Parathyroid adenoma (tissue), 2 donors: ENCODE measurements around the gene FUT1.

ENCODE experiments used
- H2AFZ ChIP-seq: fragments of 300-600 bp; sonication (generic); one replicate; pipeline ENCODE4 v1.7.0; 2017; ENCODE audit warnings: antibody characterized with exemption, mild to moderate bottlenecking
- H3K27ac ChIP-seq: fragments of 300-600 bp; sonication (generic); one replicate; pipeline ENCODE4 v1.7.0; 2017
- H3K27me3 ChIP-seq: fragments of 300-600 bp; sonication (generic); one replicate; pipeline ENCODE4 v1.7.0; 2017; ENCODE audit warnings: low read length; ENCODE audit not compliant: control insufficient read depth, insufficient read depth
- H3K36me3 ChIP-seq: fragments of 300-600 bp; sonication (generic); one replicate; pipeline ENCODE4 v1.7.0; 2017; ENCODE audit warnings: low read length; ENCODE audit not compliant: control insufficient read depth, insufficient read depth
- H3K4me1 ChIP-seq: fragments of 300-600 bp; sonication (generic); one replicate; pipeline ENCODE4 v1.7.0; 2017; ENCODE audit warnings: control low read depth
- H3K4me2 ChIP-seq: fragments of 300-600 bp; sonication (generic); one replicate; pipeline ENCODE4 v1.7.0; 2017; ENCODE audit warnings: low read length
- H3K4me3 ChIP-seq: fragments of 300-600 bp; sonication (generic); one replicate; pipeline ENCODE4 v1.7.0; 2017; ENCODE audit warnings: low read depth, low read length
- H3K79me2 ChIP-seq: fragments of 300-600 bp; sonication (generic); one replicate; pipeline ENCODE4 v1.7.0; 2017; ENCODE audit warnings: control low read depth
- H3K9ac ChIP-seq: fragments of 300-600 bp; sonication (generic); one replicate; pipeline ENCODE4 v1.7.0; 2017; ENCODE audit warnings: mild to moderate bottlenecking
- H3K9me3 ChIP-seq: fragments of 300-600 bp; sonication (generic); one replicate; pipeline ENCODE4 v1.7.0; 2017; ENCODE audit warnings: low read length; ENCODE audit not compliant: control insufficient read depth
- TF ChIP-seq, protein P1 (sequence below): fragments of 300-600 bp; sonication (generic); IDR thresholded peaks from one replicate; pipeline ENCODE4 v1.7.0; 2017; ENCODE audit warnings: antibody characterized with exemption, mild to moderate bottlenecking
- donor health status: primary hyperparathyroidism.

The FUT1 gene

DNA sequence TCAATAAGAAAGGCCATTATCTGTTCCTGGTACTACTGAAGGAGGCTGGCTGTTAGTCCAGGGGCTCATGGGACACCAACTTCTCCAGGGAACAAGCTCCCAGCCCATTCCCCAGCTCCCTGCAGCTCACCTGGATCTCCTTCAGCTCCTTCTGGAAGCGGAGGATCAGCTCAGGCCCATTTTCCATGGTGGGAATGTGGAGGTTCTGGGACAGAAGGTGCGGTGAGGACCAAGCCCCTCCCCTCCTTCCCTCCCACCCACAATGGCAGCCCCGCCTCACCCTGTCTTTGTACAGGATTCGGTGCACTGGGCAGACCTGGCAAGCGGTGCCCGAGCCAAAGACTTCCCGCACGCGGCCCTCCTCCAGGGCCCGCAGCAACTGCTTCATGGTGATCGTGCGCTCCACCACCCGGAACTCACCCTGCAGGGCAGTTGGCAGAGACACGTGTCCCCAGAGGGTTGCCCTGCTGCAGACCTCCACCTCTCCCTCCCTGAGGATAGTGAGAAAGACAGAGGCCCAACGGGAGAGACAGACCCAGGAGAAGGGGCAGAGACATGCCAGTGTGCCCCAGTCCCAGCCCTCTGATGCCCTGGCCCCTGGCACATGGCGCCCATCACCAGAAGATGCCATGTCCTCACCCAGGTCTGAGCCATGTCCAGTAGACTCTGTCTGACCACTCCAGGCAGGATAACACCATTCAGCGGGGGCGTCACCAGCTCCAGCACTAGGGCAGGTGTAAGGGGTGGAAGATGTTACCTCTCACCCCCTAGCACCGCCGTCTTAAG lies 44.0 kb upstream of the FUT1 start:
- Histone ChIP-seq H2AFZ (no peak overlapping the region), H3K27me3 (no peaks in the 10 kb centered on the region), H3K9me3 (no peaks in the 10 kb centered on the region), H3K9ac (no peak overlapping the region), H3K36me3 (no peaks in the 10 kb centered on the region), H3K4me2 (peak overlapping the region; percentile 38), H3K79me2 (no peaks in the 10 kb centered on the region), H3K27ac (peak overlapping the region; percentile 78), H3K4me1 (peaks cover 13% of the 10 kb centered on the region), H3K4me3 (no peak overlapping the region)
- TF ChIP-seq, protein P1, sequence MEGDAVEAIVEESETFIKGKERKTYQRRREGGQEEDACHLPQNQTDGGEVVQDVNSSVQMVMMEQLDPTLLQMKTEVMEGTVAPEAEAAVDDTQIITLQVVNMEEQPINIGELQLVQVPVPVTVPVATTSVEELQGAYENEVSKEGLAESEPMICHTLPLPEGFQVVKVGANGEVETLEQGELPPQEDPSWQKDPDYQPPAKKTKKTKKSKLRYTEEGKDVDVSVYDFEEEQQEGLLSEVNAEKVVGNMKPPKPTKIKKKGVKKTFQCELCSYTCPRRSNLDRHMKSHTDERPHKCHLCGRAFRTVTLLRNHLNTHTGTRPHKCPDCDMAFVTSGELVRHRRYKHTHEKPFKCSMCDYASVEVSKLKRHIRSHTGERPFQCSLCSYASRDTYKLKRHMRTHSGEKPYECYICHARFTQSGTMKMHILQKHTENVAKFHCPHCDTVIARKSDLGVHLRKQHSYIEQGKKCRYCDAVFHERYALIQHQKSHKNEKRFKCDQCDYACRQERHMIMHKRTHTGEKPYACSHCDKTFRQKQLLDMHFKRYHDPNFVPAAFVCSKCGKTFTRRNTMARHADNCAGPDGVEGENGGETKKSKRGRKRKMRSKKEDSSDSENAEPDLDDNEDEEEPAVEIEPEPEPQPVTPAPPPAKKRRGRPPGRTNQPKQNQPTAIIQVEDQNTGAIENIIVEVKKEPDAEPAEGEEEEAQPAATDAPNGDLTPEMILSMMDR: no peak

- H3K9ac ChIP-seq: no peak overlapping the region
- H3K36me3 ChIP-seq: no peaks in the 10 kb centered on the region
- H2AFZ ChIP-seq: peak overlapping the region; percentile 72
- no peaks in the 10 kb centered on the region for H3K79me2 ChIP-seq
- H3K9me3 ChIP-seq: no peaks in the 10 kb centered on the region
- H3K4me3 ChIP-seq: peak overlapping the region; percentile 44
- TF ChIP-seq, protein P1: no peak
- peak overlapping the region; percentile 13 for H3K4me2 ChIP-seq
- no peaks in the 10 kb centered on the region for H3K27me3 ChIP-seq
- H3K4me1 ChIP-seq: peaks cover 13% of the 10 kb centered on the region
- H3K27ac ChIP-seq: peak overlapping the region; percentile 78
Observed at GRCh38 chr19:48795685-48796070, 43.2 kb upstream of the FUT1 start.

DNA sequence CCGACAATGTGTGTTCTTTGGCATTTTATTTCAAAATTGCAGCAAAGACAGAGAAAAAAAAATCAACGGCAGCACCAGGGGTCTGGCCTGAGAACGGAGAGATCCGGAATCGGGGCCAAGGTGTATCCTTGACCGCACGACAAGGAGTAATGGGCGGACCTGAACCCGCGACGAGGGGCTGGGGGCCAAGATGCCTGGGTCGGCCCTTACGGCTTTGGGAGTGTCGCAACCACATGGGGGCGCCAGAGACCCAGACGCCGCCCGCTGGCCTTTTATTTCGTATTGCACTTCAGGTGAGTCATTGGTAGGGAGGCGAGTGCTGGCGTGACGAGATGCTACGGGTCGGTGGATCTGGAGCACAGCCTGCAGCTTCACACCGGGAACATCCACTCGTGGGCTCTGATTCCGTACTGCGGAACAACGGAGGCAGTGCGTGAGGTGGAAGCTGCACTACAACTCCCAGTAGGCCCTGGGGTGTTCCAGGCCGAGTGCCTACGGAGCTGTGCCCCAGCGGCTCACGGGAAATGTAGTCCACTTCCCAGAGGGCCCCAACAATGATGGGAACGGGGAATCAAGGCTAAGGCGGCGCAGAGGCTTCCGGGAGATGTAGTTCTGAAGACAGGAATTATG lies 42.7 kb upstream of the FUT1 start:
- H3K36me3 ChIP-seq: no peaks in the 10 kb centered on the region
- TF ChIP-seq, protein P1: peak; percentile 99
- H3K79me2 ChIP-seq: no peaks in the 10 kb centered on the region
- no peaks in the 10 kb centered on the region for H3K27me3 ChIP-seq
- H3K4me2 ChIP-seq: peak overlapping the region; percentile 72
- peak overlapping the region; percentile 72 for H2AFZ ChIP-seq
- peaks cover 13% of the 10 kb centered on the region for H3K4me1 ChIP-seq
- H3K4me3 ChIP-seq: peak overlapping the region; percentile 44
- no peaks in the 10 kb centered on the region for H3K9me3 ChIP-seq
- peak overlapping the region; percentile 78 for H3K27ac ChIP-seq
- H3K9ac ChIP-seq: no peak overlapping the region

DNA sequence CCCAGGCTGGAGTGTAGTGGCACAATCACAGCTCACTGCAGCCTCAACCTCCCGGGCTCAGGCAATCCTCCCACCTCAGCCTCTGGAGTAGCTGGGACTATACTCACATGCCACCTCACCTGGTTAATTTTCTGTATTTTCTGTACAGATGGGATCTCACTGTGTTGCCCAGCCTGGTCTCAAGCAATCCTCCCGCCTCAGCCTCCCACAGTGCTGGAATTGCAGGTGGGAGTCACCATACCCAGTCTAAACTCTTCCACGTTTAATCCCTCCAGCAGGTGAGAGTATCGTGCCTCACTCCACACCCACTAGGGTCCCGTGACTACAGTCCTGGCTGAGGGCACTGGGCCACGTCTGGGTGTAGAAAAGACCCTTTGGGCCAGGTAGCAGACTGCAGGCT lies 41.9 kb upstream of the FUT1 start:
- H3K9ac ChIP-seq: no peak overlapping the region
- no peaks in the 10 kb centered on the region for H3K36me3 ChIP-seq
- no peaks in the 10 kb centered on the region for H3K9me3 ChIP-seq
- no peaks in the 10 kb centered on the region for H3K27me3 ChIP-seq
- no peak overlapping the region for H3K4me3 ChIP-seq
- no peaks in the 10 kb centered on the region for H3K79me2 ChIP-seq
- TF ChIP-seq, protein P1: no peak
- peak overlapping the region; percentile 72 for H2AFZ ChIP-seq
- H3K4me2 ChIP-seq: no peak overlapping the region
- peaks cover 13% of the 10 kb centered on the region for H3K4me1 ChIP-seq
- H3K27ac ChIP-seq: peak overlapping the region; percentile 78
